Activated naive CD4-positive, alpha-beta T cell treated with anti-CD3 and anti-CD28 coated beads, Interleukin-2, amount 50 U/mL, for 24 hours (primary cell): Measurements from ENCODE around the gene TGFB2.

ENCODE experiments used
- H3K27ac Mint-ChIP-seq: one replicate; pipeline ENCODE4 v1.8.0; 2021; ENCODE audit warnings: mild to moderate bottlenecking, mixed read lengths
- H3K27me3 Mint-ChIP-seq: one replicate; pipeline ENCODE4 v1.8.0; 2021; ENCODE audit warnings: mixed read lengths
- H3K36me3 Mint-ChIP-seq: one replicate; pipeline ENCODE4 v1.8.0; 2021; ENCODE audit warnings: mixed read lengths
- H3K4me1 Mint-ChIP-seq: one replicate; pipeline ENCODE4 v1.8.0; 2021; ENCODE audit warnings: mixed read lengths
- H3K4me3 Mint-ChIP-seq: one replicate; pipeline ENCODE4 v1.8.0; 2021; ENCODE audit warnings: mild to moderate bottlenecking, mixed read lengths
- H3K9me3 Mint-ChIP-seq: one replicate; pipeline ENCODE4 v1.8.0; 2021; ENCODE audit warnings: mixed read lengths

The TGFB2 gene

DNA sequence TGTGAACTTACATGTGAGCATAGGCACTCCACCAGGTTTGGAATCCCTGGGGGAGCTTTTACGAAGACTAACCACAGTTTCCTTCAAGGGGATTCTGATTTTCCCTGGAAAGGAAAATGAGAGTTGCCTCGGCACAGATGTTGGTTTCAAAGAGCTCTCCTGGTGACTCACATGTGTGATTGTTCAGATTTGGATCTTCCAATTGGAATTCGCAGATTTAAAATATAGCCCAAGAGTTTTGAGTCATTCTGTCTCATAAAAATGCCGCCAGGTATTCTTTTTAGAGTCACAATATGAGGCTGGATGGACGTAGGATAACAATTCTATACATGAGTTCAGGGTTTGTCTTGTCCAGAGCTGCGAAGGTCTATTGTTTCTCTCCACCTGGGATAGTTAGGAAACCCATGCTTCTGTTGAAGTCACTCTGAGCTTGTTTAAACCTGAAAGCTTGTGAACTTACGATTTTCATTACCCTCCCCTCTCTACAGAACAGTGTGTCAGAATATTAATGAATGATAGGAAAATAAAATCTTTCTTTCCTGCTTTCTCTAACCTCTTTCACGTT lies 64.9 kb downstream of the TGFB2 start:
- Mint-ChIP-seq H3K27me3 (no peaks in the 10 kb centered on the region), H3K36me3 (no peaks in the 10 kb centered on the region), H3K9me3 (no peaks in the 10 kb centered on the region), H3K4me3 (no peak overlapping the region), H3K27ac (no peak overlapping the region), H3K4me1 (no peaks in the 10 kb centered on the region)

GRCh38 chr1:218411101-218411500 lies 66.0 kb downstream of the TGFB2 start:
- H3K4me1 Mint-ChIP-seq = no peaks in the 10 kb centered on the region
- H3K36me3 Mint-ChIP-seq = no peaks in the 10 kb centered on the region
- H3K27ac Mint-ChIP-seq = no peak overlapping the region
- no peaks in the 10 kb centered on the region for H3K9me3 Mint-ChIP-seq
- H3K27me3 Mint-ChIP-seq = no peaks in the 10 kb centered on the region
- no peak overlapping the region for H3K4me3 Mint-ChIP-seq

- H3K4me3 Mint-ChIP-seq = no peak overlapping the region
- H3K9me3 Mint-ChIP-seq = peaks cover 5% of the 10 kb centered on the region
- no peaks in the 10 kb centered on the region for H3K27me3 Mint-ChIP-seq
- no peaks in the 10 kb centered on the region for H3K4me1 Mint-ChIP-seq
- no peaks in the 10 kb centered on the region for H3K36me3 Mint-ChIP-seq
- H3K27ac Mint-ChIP-seq = no peak overlapping the region
Measured at GRCh38 chr1:218412171-218412570, 67.0 kb downstream of the TGFB2 start.

DNA sequence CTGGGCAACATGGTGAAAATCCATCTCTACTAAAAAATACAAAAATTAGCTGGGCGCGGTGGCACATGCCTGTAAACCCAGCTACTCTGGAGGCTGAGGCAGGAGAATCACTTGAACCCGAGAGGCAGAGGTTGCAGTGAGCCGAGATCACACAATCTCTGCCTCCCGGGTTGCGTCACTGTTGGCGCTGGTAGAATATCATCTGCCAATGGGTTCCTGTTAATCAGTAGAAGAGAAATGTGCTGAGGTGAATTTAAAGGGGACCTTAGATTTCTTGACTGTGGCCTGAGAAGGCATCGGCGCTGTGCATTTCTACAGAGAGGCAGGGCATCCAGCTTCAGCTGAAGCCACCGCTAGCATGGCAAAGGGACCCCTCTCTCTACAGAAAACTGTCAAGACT lies 68.0 kb downstream of the TGFB2 start:
- Mint-ChIP-seq H3K9me3 (peaks cover 5% of the 10 kb centered on the region), H3K27me3 (no peaks in the 10 kb centered on the region), H3K36me3 (no peaks in the 10 kb centered on the region), H3K4me1 (no peaks in the 10 kb centered on the region), H3K4me3 (no peak overlapping the region), H3K27ac (no peak overlapping the region)

DNA sequence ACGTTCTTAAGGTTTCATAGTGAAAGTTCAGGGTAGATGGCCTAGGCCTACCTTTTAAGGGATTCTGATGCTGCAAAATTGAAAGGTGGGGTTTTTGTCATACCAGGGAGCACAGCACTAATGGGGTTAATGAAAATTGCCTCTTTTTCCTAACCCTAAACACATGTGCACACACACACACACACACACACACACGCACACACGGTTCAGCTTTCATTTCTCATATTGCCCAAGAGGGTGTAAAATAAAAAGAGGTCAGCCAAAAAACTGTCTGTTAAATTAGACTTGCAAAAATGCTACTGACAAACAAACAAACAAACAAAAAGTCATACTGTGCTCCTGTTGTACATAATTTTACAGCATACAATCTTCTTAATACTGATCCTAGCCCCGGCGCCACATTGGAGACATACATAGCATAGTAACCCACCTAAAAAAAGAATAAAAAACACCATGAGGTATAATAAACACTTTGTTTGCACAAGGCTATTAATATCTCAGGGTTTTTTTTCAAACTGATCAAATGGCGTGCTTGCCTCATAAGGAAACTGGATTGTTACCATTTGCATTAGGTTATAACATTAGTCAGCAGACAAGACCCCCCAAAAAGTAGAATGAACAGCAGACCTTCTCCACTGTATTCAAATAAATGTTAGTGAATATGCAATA lies 69.1 kb downstream of the TGFB2 start:
- H3K27me3 Mint-ChIP-seq = no peaks in the 10 kb centered on the region
- no peak overlapping the region for H3K27ac Mint-ChIP-seq

GRCh38 chr1:218415726-218416125 lies 70.6 kb downstream of the TGFB2 start:
- H3K27ac Mint-ChIP-seq = no peak overlapping the region
- no peaks in the 10 kb centered on the region for H3K36me3 Mint-ChIP-seq
- H3K4me3 Mint-ChIP-seq = no peak overlapping the region
- H3K9me3 Mint-ChIP-seq = peaks cover 5% of the 10 kb centered on the region
- H3K4me1 Mint-ChIP-seq = no peaks in the 10 kb centered on the region
- H3K27me3 Mint-ChIP-seq = no peaks in the 10 kb centered on the region

More for the DNA sequence above, 69.1 kb downstream of the TGFB2 start:
- H3K4me3 Mint-ChIP-seq = no peak overlapping the region
- H3K36me3 Mint-ChIP-seq = no peaks in the 10 kb centered on the region
- H3K9me3 Mint-ChIP-seq = peaks cover 5% of the 10 kb centered on the region
- H3K4me1 Mint-ChIP-seq = no peaks in the 10 kb centered on the region

DNA sequence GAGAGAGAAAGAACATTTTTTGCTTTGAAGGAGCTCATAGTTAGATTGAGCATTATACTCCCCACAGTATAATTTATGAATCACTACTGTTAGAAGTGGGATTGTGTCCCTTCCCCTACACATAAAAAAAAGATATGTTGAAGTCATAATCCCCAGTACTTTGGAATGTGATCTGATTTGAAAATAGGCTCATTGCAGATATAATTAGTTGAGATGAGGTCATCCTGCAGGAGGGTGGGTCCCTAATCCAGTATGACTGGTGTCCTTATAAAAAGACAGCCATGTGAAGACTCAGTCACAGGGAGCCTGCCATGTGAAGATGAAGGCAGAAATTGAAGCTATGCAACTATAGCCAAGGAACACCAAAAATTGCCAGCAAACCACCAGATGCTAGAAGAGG lies 76.4 kb downstream of the TGFB2 start:
- peaks cover 5% of the 10 kb centered on the region for H3K9me3 Mint-ChIP-seq
- no peaks in the 10 kb centered on the region for H3K4me1 Mint-ChIP-seq
- H3K27ac Mint-ChIP-seq = no peak overlapping the region
- no peaks in the 10 kb centered on the region for H3K36me3 Mint-ChIP-seq
- H3K27me3 Mint-ChIP-seq = peaks cover 6% of the 10 kb centered on the region
- no peak overlapping the region for H3K4me3 Mint-ChIP-seq

DNA sequence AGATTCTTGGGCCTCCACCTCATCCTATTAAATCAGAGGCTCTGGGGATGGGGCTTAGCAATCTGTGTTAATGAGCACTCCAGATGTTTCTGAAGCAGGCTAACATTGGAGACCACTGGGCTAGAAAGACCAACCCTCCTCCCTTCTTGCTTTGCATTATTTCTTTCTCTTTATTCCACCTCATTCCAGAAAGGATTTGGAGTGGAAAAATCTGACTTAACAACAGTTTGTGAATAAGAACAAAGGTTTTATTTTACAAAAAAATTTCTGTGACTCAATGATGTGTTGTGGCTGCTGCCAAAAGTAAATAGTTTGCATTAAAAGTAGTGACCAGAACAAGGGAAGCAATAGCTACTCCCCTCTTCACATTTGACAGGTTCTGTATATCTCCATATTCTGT lies 79.4 kb downstream of the TGFB2 start:
- H3K36me3 Mint-ChIP-seq = no peaks in the 10 kb centered on the region
- H3K9me3 Mint-ChIP-seq = no peaks in the 10 kb centered on the region
- peaks cover 6% of the 10 kb centered on the region for H3K27me3 Mint-ChIP-seq
- H3K27ac Mint-ChIP-seq = no peak overlapping the region
- H3K4me1 Mint-ChIP-seq = no peaks in the 10 kb centered on the region
- H3K4me3 Mint-ChIP-seq = no peak overlapping the region

DNA sequence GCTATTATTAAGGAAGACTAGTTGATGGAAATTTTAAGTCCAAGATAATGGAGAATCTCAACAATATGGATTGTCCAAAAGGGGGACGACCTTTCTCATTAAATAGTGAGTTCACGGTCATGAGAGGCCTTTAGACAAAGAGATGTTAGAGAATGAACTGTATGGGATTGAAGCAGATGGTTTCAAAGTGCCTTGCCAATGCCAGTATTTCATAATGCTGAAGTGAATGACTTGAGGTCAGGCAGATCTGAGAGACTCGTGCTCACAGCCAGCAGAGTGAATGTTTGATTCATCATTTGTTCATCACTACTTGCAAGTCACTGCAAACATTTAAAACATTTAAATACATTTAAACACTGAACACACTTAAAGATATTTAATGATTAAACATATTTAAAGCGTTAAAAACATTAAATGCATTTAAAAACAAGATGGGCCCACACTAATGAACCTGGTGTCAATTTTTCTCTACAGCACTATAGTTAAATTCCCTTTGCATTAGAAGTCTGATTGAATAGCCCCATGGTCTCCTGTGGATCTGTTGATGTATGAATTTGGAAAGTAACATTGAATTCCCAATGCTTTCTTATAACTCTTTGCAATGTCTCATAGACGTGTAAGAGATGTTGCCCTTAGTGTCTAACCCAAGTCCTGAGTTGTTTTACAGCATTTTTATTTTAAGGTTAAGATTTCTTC lies 80.7 kb downstream of the TGFB2 start:
- Mint-ChIP-seq H3K36me3 (no peaks in the 10 kb centered on the region), H3K27ac (no peak overlapping the region), H3K27me3 (peaks cover 6% of the 10 kb centered on the region), H3K4me3 (no peak overlapping the region), H3K4me1 (no peaks in the 10 kb centered on the region), H3K9me3 (no peaks in the 10 kb centered on the region)

GRCh38 chr1:218426343-218426657 lies 81.2 kb downstream of the TGFB2 start:
- H3K36me3 Mint-ChIP-seq = no peaks in the 10 kb centered on the region
- no peak overlapping the region for H3K27ac Mint-ChIP-seq

DNA sequence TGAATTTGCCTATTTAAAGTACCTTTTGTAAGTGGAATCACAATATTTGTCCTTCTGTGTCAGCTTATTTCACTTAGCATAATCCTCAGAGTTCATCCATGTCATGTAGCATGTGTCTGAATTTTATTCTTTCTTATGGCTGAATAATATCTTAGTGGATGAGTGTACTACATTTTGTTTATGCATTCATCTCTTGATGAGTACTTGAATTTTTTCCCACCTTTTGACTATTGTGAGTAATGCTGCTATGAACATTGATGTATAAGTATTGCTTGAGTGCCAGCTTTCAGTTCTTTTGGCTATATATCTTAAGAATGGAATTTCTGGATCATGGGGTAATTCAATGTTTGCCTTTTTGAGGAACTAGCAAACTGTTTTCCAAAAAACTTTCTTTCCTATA lies 84.2 kb downstream of the TGFB2 start:
- H3K27ac Mint-ChIP-seq = no peak overlapping the region
- H3K36me3 Mint-ChIP-seq = no peaks in the 10 kb centered on the region
- H3K9me3 Mint-ChIP-seq = no peaks in the 10 kb centered on the region
- no peaks in the 10 kb centered on the region for H3K27me3 Mint-ChIP-seq
- H3K4me3 Mint-ChIP-seq = no peak overlapping the region
- no peaks in the 10 kb centered on the region for H3K4me1 Mint-ChIP-seq

More at GRCh38 chr1:218426343-218426657, 81.2 kb downstream of the TGFB2 start:
- no peaks in the 10 kb centered on the region for H3K9me3 Mint-ChIP-seq
- H3K4me1 Mint-ChIP-seq = no peaks in the 10 kb centered on the region
- peaks cover 6% of the 10 kb centered on the region for H3K27me3 Mint-ChIP-seq
- H3K4me3 Mint-ChIP-seq = no peak overlapping the region

DNA sequence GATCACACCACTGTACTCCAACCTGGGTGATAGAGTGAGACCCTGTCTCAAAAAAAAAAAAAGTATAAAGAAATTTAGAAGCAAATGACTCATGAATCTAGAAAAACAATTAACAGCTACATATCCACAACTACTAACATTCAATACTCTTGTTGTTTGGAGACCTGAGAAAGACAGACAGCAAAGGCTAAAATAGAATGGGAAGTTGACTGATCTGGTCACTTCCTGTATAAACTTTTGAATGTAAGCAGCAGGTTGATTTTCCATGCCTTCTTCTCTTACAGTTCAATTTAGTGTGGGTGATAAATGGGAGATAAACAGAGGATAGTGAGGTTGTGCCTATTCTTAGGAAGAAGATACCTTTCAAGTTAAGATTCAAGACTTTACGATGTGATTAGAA lies 85.2 kb downstream of the TGFB2 start:
- Mint-ChIP-seq H3K27me3 (no peaks in the 10 kb centered on the region), H3K9me3 (no peaks in the 10 kb centered on the region), H3K36me3 (no peaks in the 10 kb centered on the region), H3K4me1 (no peaks in the 10 kb centered on the region), H3K27ac (no peak overlapping the region), H3K4me3 (no peak overlapping the region)

DNA sequence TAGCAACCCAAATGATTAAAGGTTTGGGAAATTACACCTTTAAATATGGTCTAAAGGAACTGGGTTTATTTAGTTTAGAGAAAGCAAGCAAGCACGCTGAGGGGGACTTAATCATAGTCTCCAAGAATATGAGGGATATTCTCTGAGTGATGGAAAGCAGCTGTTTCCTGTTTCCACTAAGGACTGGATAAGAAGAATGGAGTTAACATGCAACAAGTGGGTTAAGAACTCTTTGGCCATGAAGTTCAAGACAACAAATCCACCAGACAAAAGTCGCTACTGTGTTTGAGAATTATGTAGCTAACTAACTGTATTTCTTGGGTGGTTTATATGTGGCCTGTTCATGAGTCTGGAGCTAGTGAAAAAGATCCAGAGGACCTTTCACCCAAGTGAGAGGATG lies 85.7 kb downstream of the TGFB2 start:
- Mint-ChIP-seq H3K9me3 (no peaks in the 10 kb centered on the region), H3K4me3 (no peak overlapping the region), H3K27ac (no peak overlapping the region), H3K36me3 (no peaks in the 10 kb centered on the region), H3K4me1 (no peaks in the 10 kb centered on the region), H3K27me3 (no peaks in the 10 kb centered on the region)

- H3K36me3 Mint-ChIP-seq = no peaks in the 10 kb centered on the region
- H3K4me1 Mint-ChIP-seq = no peaks in the 10 kb centered on the region
- no peak overlapping the region for H3K4me3 Mint-ChIP-seq
- no peaks in the 10 kb centered on the region for H3K9me3 Mint-ChIP-seq
- no peak overlapping the region for H3K27ac Mint-ChIP-seq
- no peaks in the 10 kb centered on the region for H3K27me3 Mint-ChIP-seq
Measured at GRCh38 chr1:218431476-218431875, 86.3 kb downstream of the TGFB2 start.

GRCh38 chr1:218433744-218434143 lies 88.6 kb downstream of the TGFB2 start:
- Mint-ChIP-seq H3K27me3 (no peaks in the 10 kb centered on the region), H3K27ac (no peak overlapping the region), H3K4me3 (no peak overlapping the region), H3K36me3 (no peaks in the 10 kb centered on the region), H3K4me1 (no peaks in the 10 kb centered on the region), H3K9me3 (no peaks in the 10 kb centered on the region)

- Mint-ChIP-seq H3K27me3 (peaks cover 4% of the 10 kb centered on the region), H3K4me1 (no peaks in the 10 kb centered on the region), H3K9me3 (no peaks in the 10 kb centered on the region), H3K36me3 (no peaks in the 10 kb centered on the region), H3K4me3 (no peak overlapping the region), H3K27ac (no peak overlapping the region)
Measured at GRCh38 chr1:218435528-218435927, 90.4 kb downstream of the TGFB2 start.
